ENCODE data around the gene IBTK. TPM values are rescaled to one million over a fixed set of nuclear protein-coding genes. Genes with fewer than 3 reads are reported as not detected.
"Not testable (repeated sequence)": the region's sequence is repeated elsewhere in the genome, so short reads cannot be mapped to it uniquely, and the experiment has no call there.

Gene IBTK
- total and polyA plus RNA-seq, 12 donors: 15.3 to 40.1 (median 36.4) TPM

GRCh38 chr6:82205930-82206392, 41.6 kb downstream of the IBTK start:
- H3K9me3 ChIP-seq: no peaks in the 10 kb centered on the region
- H3K4me1 ChIP-seq: peaks cover 0 to 23% (median 18%) of the 10 kb centered on the region in 9 donors
- no peaks in the 10 kb centered on the region for H3K27me3 ChIP-seq
- peaks cover 0 to 89% (median 47%) of the 10 kb centered on the region in 9 donors for H3K36me3 ChIP-seq
- DNase-seq (peak in 1 of 2 donors; percentile 17), ATAC-seq (peak; percentile 86 to 95 (median 92))
- no peak overlapping the region for H3K4me3 ChIP-seq
- 4 to 16% methylated on average over 1 of the region's 1 CpG for WGBS, 2 donors
- H3K27ac ChIP-seq: peak overlapping the region in 7 of 10 donors; percentile 27 to 65 (median 42)
- TF ChIP-seq, protein P1, sequence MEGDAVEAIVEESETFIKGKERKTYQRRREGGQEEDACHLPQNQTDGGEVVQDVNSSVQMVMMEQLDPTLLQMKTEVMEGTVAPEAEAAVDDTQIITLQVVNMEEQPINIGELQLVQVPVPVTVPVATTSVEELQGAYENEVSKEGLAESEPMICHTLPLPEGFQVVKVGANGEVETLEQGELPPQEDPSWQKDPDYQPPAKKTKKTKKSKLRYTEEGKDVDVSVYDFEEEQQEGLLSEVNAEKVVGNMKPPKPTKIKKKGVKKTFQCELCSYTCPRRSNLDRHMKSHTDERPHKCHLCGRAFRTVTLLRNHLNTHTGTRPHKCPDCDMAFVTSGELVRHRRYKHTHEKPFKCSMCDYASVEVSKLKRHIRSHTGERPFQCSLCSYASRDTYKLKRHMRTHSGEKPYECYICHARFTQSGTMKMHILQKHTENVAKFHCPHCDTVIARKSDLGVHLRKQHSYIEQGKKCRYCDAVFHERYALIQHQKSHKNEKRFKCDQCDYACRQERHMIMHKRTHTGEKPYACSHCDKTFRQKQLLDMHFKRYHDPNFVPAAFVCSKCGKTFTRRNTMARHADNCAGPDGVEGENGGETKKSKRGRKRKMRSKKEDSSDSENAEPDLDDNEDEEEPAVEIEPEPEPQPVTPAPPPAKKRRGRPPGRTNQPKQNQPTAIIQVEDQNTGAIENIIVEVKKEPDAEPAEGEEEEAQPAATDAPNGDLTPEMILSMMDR (IDR thresholded peaks at IDR 0.05): no peak
- intact Hi-C loops (cut with DNase I): loop anchor here in 1 of 10 donors (10.0 kb wide), 1 partner anchor 949 kb away; no protein-coding TSS in a partner anchor

- intact Hi-C loops (cut with DNase I): loop anchor here in 1 of 10 donors (10.0 kb wide), 1 partner anchor 951 kb away; no protein-coding TSS in a partner anchor
- Histone ChIP-seq H3K36me3 (peaks cover 0 to 89% (median 45%) of the 10 kb centered on the region in 9 donors), H3K9me3 (no peaks in the 10 kb centered on the region), H3K27me3 (no peaks in the 10 kb centered on the region), H3K4me3 (no peak overlapping the region), H3K4me1 (peaks cover 0 to 23% (median 18%) of the 10 kb centered on the region in 9 donors), H3K27ac (no peak overlapping the region)
- DNase-seq (no peak), ATAC-seq (no peak)
- TF ChIP-seq, protein P1 (IDR thresholded peaks at IDR 0.05): no peak
These were observed 43.5 kb downstream of the IBTK start for GRCh38 chr6:82204020-82204419.

- intact Hi-C loops (cut with DNase I): no loop called here
- Histone ChIP-seq H3K4me1 (peaks cover 0 to 24% (median 4%) of the 10 kb centered on the region in 9 donors), H3K4me3 (no peak overlapping the region), H3K36me3 (peaks cover 0 to 100% (median 46%) of the 10 kb centered on the region in 9 donors), H3K27me3 (no peaks in the 10 kb centered on the region), H3K9me3 (no peaks in the 10 kb centered on the region), H3K27ac (peak overlapping the region in 5 of 10 donors; percentile 10 to 49 (median 26))
- TF ChIP-seq, protein P1 (IDR thresholded peaks at IDR 0.05): no peak
- WGBS, 2 donors: 47 to 56% methylated on average over 4 of the region's 4 CpGs
- ATAC-seq: peak in 4 of 8 donors; percentile 31 to 56 (median 35)
- DNase-seq: no peak
These were observed 49.8 kb downstream of the IBTK start for GRCh38 chr6:82197784-82198183.

GRCh38 chr6:82197245-82197644, 50.3 kb downstream of the IBTK start:
- H3K36me3 ChIP-seq: peaks cover 0 to 100% (median 45%) of the 10 kb centered on the region in 9 donors
- DNase-seq; intact Hi-C loops (cut with DNase I); H3K9me3 ChIP-seq; H3K4me3 ChIP-seq; H3K27me3 ChIP-seq: not testable (repeated sequence)
- H3K27ac ChIP-seq: peak overlapping the region in 5 of 10 donors; percentile 10 to 49 (median 26)
- peaks cover 0 to 24% (median 4%) of the 10 kb centered on the region in 9 donors for H3K4me1 ChIP-seq
- WGBS, 2 donors: 95 to 96% methylated on average over 5 of the region's 5 CpGs
- peak in 5 of 8 donors; percentile 6 to 57 (median 33) for ATAC-seq

- intact Hi-C loops (cut with DNase I): no loop called here
- Histone ChIP-seq H3K4me3 (no peak overlapping the region), H3K9me3 (no peaks in the 10 kb centered on the region), H3K27me3 (no peaks in the 10 kb centered on the region), H3K27ac (peak overlapping the region in 1 of 10 donors; percentile 3), H3K4me1 (peaks cover 0 to 24% (median 4%) of the 10 kb centered on the region in 9 donors), H3K36me3 (peaks cover 0 to 100% (median 41%) of the 10 kb centered on the region in 9 donors)
- no peak for DNase-seq
- TF ChIP-seq, protein P1 (IDR thresholded peaks at IDR 0.05): no peak
- no peak for ATAC-seq
These were observed 51.4 kb downstream of the IBTK start for GRCh38 chr6:82196161-82196560.

All from heart right ventricle (tissue), 16 donors.